UCSD-AML1 (cell line): ENCODE data around the gene MYO1D.

Source experiments
- DNase-seq: peaks from one replicate; lab custom pipeline; 2025; ENCODE audit not compliant: unreplicated experiment; lab: John Stamatoyannopoulos, UW

The MYO1D gene

DNA sequence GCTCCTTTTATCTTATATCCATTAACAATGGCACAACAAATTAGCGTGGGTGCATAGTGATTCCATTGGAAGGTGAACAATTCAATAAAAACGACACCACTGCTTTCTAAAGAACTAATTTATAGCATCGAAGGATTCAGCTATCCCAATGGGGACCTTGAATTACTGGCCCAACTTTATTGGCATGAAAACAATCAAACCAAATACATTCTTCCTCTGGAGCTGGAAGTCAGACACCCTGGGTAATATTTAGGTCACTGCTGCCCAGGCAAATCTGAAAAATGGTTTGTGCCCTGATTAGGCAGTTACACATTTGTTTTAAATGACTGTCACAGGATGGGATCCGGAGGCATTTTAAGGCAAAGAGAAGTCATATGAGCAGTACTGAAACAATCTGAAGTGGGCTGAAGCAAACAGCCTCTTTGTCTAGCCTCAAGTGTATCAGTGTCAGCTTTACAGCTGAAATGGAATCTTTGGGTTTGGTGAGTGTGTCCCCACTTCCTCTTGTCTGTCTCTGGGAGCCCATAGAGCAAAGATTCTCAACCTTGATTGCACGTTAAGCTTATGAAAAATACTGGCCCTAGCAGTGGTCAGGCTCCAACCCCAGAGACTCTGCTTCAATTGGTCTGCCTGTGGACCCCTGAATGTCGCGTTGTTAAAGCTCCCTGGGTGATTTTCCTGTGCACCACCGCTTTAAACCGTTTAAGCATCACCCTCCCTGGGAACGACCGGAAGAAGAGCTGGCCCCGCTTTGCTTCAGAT, 359.8 kb downstream of the MYO1D start:
- no peak for DNase-seq

DNA sequence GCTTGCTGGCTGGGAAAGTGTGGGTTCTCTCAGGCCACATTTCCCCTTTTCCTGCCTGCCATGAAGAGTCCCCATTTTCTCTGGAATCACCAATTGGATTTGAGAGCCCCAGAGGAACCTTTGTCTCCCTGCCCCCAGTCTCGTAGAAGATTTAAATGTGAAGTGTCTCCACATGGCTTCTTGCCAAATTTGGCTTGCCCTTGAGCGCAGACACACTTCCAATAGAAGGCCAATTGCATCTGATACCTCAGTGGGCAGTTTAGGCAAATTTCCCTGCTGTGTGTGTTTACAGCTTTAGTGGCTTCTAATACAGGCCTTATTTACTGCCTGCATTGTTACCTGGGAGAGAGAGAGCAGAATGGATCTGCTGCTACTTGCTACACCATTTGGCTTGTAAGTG, 360.5 kb downstream of the MYO1D start:
- DNase-seq: no peak

- no peak for DNase-seq
Observed at GRCh38 chr17:32515677-32516383, 361.1 kb downstream of the MYO1D start.

GRCh38 chr17:32514606-32515005, 362.3 kb downstream of the MYO1D start:
- no peak for DNase-seq

DNA sequence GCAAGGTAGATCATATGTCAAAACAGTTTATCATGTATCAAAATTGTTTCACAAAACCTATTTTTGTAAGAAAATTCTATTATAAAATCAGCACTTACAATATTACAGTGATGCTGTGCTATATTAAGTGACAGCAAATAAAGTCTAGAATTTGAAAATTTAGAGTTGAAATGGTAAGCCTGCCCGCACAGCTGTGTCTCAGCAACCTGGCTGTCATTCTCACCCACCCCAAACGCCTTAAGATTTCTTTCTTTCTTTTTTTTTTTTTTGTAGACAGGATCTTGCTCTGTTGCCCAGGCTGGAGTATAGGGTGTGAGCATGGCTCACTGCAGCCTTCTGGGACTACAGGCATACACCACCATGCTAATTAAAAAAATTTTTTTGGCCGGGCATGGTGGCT, 363.3 kb downstream of the MYO1D start:
- no peak for DNase-seq

- DNase-seq: no peak
Observed at GRCh38 chr17:32512328-32512727, 364.6 kb downstream of the MYO1D start.

DNA sequence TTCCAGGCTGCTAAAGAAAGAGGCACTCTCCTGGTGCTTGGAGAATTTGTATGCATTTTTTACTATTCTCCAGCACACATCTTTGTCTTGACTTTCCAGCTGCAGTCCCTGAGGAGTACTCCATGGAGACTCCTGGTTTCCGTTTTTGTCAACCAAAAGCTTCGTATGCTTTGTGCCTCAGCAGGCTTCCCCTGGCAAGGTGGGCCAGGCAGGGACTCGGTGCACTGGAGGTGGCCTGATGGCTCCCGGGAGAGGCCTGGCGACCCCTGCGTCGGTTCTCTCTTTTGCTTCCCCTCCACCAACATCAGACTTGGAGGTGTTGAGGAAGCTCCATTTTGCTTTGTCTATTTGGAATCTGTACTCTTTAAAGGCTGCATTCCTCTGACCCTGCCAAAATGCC, 366.5 kb downstream of the MYO1D start:
- DNase-seq: no peak

- DNase-seq: no peak
Observed at GRCh38 chr17:32508926-32509325, 368.0 kb downstream of the MYO1D start.

DNA sequence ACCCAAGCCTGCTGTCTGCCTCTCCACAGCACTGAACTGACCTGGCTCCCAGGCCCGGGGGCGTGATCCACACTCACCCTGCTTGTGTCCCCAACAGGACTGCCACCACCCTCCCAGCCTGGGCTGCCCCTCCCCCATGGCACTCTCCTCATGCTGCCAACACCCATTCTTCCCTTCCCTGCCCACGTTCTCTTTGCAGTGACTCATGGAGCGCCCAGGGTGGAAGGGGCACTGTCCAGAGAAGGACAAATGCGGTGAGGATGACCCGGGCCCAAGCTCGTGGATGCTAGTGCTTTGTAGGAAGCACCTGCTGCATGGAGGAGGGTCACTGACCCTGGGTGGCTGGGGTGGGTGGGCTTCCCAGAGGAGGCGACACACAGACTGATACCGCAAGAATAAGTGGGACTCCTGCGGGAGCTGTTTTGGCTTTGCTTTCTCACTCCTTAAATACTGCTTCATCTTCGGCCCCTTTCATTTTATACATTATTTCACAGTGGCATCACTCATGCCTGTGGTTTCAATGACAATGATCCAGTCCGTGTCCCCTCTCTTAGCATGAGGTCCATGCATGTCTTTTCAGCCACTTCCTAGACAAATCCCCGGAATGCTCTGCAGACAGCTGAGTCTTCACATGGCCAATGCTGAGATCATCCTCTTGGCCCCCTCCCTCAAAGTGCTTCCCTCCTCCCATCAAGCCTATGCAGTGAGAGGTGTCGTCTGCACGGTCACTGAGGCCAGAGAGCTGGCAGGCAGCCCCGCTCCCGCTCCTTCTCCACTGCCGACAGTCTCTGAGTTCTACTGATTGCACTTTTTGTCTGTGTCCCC, 372.5 kb downstream of the MYO1D start:
- DNase-seq: no peak

DNA sequence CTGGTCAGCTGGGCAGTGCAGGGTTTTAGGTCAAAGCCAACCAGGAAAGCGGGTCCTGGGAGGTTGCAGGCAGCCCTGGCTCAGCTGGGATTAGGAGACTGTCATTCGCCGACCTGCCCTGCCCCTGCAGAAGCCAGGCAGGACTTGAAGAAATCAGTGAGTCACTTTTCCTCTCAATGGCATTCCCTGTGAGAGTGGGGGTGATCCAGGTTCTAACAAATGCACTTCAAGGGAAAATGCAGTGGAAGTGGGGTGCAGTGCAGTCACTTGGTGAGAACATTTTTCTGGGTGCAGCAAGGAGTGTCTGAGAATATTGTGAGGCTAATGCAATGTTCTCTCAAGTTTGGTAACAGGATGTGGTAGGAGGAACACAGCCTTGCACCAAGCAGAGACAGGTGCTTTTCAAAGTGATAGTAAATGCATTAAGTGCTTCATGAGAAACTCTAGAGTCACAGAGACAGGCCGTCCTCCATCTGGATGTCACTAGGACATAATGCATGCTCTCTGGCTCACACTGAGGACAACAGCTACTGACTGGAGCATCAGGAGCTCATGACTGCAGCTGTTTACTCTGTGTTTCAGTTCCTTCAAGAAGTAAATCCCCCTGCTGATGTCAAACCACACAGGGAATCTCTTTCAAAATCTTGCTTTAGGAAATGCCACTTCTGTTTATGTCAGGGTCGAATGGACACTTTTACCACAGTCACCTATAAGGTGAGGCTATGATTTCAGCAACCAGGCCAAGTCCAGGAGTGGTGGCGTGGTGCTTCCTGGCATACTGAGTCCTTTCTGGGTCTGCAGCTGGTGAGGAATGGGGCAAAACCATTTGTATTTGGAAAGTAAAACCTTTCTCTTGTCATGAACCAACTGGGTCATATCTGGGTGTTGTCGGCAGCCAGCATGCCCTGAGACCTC, 373.4 kb downstream of the MYO1D start:
- no peak for DNase-seq

DNA sequence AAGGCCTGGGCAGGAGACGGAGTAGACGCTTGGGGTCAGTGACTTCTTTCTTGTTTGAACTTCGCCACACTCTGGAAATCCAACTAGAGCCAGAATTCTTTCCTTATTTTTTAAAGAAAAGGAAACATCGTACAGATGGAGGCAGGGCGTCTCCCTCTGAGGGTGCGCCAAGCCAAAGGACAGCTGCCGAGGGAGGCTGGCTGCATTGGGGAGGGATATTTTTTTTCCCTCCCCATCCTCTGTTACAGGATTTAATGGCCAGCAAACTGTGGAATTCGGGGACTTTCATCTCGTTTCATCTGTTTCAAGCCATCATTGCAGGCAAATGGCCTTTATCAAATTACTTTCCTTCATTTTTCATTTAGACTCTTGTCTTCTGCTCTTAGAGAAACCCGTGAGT, 374.2 kb downstream of the MYO1D start:
- DNase-seq: no peak

GRCh38 chr17:32502013-32502412, 374.9 kb downstream of the MYO1D start:
- DNase-seq: no peak

GRCh38 chr17:32498391-32498790, 378.5 kb downstream of the MYO1D start:
- no peak for DNase-seq

DNA sequence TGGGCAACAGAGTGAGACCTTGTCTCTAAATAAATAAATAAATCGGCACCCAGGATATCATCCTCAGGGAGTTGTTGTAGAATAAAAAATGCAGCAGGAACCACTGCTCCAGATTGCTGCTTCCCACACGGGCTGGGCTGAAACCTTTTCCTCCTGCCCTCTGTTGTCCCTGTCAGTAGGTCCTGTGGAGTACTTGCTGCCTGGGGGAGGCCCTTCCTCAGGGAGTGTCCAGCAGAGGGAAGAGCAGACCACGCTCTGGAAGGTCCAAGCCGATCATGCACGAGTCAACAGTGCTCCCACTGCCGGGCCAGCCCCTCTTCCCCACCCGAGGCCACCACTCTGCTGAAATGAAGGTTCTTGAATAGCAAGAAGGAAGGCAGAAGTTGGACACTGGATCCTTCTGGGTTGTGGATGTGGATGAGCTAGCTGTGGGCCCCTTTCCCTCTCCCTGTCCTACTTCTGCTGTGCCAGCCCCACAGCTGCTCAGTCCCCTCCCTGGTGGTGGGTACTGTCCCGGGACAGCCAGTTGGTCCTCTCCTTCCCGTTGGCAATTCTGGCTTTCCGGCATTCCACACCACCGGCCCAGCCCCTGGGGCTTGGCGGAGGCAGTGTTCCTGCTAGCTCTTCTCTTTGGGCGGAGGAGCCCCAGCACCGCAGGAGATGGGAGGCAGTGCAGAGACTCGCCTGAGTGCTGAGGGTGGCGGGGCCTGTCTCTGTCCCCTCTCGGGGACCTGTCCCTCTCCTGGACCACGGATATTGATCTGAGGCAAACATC, 379.3 kb downstream of the MYO1D start:
- no peak for DNase-seq

GRCh38 chr17:32496395-32497073, 380.4 kb downstream of the MYO1D start:
- no peak for DNase-seq

DNA sequence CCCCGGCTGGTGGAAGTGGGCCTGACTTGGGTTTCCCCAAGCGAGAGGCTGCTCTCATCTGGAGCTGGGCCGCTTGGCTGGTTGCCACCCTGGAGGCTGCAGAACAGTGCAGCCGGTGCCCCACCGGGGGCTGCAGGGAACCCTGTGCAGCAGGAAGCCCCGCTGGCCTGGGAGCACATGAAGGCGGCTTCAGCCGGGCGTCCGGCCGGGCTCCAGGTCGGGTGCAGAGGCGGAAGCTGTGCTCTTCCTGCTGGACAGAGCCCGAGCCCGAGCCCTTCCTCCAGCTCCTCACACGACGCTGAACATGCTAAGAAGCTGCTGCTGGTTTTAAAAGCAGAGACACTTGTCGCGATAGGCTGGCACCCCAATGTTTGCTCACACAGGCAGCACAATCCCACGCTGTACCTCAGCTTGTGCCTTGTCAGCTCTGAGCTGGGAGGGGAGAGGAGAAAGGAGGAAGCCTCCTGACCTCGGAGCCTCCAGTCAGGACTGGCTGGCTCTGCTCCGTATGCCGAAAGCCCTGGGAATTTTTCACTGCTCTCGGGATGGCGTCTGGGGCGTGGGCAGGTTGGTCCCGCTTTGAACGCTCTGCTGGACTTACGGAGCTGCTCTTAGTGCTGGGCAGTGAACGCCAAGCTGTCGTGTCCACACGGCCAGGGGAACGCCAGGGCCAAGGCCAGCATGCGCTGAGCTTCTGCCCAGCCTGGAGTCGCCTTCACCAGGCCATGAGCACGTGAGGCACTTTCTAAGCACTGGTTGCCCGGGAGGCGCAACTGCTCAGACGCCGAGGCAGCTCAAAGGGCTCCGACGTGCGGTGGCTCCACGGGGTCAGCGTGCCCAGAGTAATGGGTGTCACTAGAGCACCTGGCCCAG, 381.3 kb downstream of the MYO1D start:
- no peak for DNase-seq

DNA sequence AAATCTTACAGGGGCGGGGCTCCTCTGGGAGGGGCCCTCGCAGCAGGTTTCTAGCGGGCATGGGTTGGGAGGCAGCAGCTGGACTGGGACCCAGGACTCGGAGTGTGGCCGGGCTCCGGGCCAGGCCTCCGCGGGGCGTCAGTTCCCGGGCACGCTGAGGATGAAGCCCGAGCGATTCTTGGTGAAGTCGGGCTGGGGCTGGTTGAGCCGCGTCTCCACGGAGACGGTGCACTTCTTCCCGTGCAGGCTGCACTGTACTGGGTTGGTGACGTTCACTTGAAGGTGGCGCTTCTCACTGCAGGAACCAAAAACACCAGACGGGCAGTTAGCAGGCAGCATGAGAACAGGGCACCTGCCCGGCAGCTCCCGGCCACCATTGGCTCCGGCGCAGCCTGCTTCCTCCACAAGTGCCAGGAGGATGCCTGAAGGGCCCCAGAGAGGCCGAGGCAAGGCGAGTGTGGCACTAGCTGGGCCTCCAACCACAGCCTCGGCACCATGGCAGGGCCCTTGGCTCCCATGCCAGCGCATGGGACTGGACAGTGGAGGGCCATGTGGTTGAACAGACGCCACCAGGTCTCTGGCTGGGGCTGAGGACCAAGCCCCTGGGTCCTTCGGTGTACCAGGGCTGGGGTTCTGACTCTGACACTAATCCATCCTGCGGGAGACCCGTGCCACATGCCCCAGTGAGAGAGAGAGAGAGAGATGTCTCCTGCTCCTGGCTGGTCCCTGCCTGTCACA, 382.1 kb downstream of the MYO1D start:
- no peak for DNase-seq

DNA sequence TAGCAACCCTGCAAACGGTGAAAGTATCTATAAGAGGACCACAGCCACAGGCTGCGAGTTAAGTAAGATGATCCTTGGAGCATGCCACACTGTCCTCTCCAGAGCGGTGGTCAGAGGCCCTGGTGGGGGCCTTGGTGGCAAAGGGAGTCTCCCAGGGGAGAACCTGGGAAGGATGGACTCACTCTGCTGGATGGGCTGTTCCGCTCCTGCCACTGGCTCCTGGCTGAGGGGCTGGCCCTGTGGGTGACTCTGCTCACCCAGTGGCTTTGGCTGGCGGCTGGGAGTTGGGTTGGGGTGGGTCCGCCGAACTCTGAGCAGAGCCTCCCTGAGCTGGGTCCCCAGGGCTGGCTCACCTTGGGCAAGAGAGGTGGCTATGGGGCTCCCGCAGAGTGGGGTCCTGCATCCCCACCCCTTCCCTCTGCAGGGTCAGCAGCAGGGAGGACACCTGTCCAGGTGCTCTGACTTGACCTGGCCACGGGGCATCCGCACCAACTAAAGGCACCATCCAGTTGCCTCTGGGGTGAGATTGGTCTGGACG, 382.9 kb downstream of the MYO1D start:
- DNase-seq: no peak
